Hindlimb muscle (tissue), 1 donor: ENCODE results near the gene FSD1. TPM values are rescaled to one million over a fixed set of nuclear protein-coding genes. Genes with fewer than 3 reads are reported as not detected.
"Not testable (repeated sequence)": the region's sequence is repeated elsewhere in the genome, so short reads cannot be mapped to it uniquely, and the experiment has no call there.

Experiments
- DNase-seq: peaks from one replicate; pipeline ENCODE4 v3.0.0-alpha.2; 2013
- polyA plus RNA-seq: library from polyadenylated mRNA; unstranded; fragments of 120-200 nt; gene quantifications from one replicate; pipeline ENCODE4 v1.2.1, GENCODE V29; 2013; ENCODE audit not compliant: insufficient read length

The FSD1 gene
- polyA plus RNA-seq, 1 donor = 1.2 TPM

DNA sequence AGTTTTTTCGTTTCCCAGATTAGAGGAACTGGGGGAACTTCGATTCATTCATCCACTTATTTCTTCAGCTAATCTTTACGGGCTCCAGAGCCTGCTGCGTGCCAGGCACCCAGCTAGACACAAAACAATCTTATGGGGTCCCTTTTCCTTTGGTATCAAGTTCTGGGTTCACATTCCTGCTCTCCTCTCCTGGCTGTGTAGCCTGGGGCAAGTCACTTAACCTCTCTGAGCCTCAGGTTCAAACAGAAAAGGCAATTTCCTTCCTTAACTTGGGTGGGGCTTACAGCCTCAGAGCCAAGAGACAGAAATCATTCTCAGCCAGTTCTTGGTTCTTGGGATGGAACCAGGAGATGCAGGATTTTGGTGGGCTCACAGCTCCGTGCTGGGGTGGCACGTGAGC, 19.4 kb upstream of the FSD1 start:
- no peak for DNase-seq

DNA sequence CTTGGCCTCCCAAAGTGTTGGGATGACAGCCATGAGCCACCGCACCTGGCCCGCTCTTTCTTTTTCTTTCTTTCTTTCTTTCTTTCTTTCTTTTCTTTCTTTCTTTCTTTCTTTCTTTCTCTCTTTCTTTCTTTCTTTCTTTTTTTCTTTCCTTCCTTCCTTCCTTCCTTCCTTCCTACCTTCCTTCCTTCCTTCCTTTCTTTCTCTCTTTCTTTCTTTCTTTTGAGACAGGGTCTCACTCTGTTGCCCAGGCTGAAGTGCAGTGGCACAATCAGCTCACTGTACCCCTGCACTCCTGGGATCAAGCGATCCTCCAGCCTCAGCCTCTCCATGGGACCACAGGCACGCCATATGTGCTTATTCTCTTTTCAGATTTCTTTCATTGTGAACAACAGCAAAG, 18.3 kb upstream of the FSD1 start:
- not testable (repeated sequence) for DNase-seq

DNA sequence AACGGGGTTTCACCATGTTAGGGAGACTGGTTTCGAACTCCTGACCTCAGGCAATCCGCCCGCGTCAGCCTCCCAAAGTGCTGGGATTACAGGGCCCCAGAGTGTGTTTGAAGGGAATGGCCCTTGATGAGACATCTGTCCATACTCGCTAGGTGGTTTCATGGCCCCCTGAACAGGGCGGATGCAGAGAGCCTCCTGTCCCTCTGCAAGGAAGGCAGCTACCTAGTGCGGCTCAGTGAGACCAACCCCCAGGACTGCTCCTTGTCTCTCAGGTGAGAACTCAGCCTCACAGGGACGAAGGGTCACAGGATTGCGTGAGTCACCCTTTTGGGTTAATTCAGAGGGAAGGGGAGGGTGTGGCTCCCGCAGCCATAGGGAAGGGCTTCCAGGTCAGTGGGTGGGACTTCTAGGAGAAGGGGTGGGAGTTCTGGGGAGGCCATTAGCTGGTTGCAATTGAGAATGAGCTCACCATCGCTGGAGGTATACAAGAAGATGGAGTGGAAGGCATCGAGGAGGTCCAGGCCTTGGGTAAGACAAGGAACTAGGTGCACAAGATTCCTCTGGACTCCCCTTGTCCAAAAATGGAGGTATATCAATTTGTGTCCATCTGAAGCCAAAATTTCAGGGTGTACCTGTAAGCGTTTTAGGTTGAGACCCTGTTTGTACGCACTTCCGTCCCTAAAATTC, 16.2 kb upstream of the FSD1 start:
- DNase-seq = no peak

DNA sequence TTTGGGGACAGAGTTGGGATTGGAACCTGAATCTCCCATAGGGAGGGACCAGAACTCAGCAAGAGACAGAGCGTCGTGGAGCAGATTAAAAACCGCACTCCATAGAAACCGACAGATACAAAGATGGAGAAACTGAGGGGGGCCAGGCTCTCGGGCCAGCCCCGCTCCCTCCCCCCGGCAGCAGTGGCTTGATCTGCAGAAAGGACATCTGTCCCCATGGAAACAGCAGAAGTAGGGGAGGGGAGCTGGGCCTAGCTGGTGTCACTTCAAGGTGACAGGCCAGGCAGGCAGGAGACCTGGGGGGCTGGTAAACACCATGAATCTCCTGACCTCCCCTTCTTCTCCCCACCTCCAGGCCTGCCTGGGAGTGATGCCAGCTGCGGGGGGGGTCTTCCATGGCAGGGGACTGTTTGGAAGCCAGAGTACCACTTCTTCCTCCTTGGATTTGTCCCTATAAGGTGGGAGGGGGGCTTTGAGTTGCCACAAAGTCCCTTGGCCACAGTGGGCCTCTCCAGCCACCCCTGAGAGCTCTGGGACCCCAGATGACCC, 13.1 kb upstream of the FSD1 start:
- DNase-seq = no peak

DNA sequence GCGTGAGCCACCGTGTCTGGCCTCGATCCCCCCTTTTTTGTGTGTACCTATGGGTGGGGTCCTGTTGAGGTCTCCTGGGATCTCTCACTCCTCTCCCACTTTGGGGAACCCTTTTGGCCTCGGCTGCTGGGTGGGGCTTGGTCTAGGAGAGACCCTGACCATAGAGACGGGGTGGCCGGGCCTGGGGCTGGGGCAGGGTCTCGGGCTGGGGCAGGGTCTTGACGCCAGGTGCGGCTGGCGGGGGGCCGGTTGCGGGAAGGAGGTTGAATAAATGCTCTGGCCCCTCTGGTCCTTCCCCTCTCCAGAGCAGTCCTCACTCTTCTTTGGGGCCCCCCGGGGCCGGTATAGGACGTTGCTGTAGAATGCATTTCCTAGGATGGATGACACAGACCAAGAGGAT, 11.9 kb upstream of the FSD1 start:
- DNase-seq = no peak

DNA sequence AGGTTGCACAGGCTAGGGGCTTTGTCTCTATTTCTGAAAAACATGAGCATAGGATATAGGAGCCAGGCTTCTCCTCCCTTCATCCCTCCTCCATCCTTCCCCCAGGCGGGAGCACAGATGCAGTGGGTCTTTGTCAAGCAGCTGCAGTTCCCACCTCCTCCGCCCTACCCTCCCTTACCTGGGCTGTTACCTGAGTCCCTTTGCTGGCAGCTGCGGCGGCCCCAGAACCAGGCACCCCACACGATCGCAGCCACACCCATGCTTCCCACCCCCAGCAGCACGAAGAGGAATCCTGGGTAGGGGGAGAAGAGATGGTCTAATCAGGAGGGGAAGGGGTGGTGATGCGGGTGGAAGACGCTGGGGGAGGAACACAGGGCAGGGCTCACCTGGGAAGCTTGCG, 10.0 kb upstream of the FSD1 start:
- DNase-seq = no peak

DNA sequence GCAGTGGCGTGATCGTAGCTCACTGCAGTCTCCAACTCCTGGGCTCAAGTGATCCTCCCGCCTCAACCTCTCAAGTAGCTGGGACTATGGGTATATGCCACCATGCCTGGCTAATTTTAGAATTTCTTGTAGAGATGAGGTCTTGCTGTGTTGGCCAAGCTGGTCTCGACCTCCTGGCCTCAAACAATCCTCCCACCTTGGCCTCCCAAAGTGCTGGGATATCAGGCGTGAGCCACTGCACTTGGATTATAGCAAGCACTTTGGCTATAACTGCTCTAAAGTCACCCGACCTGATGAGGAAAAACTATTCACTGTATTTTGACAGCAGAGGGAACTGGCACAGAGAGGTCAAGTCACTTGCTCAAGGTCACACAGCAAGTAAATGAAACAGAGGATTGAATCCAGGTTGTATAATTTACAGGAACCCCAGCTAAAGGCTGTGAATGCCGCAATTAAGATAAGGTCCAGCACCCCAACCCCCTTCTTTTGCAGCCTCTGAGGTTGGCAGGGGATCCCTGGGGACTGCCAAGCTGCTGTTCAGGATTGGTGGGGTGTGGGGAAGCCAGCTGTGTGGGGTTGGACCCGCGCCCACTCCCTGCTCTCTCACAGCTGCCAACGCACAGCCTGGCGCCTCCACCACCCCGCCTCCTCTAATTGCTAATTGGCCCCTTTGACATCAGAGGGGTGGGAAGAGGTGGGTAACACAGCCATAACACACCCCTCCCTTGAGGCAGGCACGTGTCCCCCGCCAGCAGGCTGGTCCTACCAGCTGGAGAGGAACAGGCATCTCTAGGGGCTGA, 8.2 kb upstream of the FSD1 start:
- DNase-seq = peak; percentile 39

DNA sequence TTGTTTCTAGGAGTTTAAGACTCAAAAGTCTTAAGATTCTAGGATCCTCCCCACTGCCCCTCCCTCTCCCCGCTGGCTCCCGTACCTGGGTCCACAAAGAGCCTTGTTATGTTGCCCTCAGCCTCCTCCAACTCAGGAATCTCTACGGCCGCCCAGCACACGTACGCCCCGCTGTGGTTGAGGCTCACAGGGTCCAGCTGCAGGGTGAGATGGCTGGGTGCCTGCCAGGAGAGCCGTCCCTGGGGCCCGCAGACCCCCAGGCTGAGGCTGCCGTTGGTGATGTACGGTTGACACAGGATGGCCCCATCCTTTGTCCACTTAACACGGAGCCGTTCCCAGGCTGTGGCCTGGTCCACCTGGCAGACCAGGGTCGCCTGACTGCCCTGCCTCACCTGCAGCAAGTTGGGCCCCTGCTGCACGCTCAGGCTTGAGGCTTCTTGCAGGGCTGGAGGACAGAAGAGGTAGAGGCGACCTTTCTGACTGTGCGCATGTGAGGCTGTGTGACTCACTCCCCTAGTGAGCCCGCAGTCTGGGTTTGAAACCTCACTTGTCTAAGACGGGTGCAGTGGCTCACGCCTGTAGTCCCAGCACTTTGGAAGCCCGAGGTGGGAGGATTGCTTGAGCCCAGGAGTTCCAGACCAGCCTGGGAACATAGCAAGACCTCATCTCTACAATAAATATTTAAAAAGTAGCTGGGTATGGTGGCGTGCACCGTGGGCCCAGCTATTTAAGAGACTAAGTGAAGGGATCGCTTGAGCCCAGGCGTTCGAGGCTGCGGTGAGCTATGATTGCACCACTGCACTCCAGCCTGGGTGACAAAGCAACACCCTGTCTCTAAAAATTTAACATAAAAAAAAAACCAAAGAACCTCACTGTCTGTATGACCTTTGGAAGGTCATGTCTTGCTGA, 6.2 kb upstream of the FSD1 start:
- DNase-seq = no peak

DNA sequence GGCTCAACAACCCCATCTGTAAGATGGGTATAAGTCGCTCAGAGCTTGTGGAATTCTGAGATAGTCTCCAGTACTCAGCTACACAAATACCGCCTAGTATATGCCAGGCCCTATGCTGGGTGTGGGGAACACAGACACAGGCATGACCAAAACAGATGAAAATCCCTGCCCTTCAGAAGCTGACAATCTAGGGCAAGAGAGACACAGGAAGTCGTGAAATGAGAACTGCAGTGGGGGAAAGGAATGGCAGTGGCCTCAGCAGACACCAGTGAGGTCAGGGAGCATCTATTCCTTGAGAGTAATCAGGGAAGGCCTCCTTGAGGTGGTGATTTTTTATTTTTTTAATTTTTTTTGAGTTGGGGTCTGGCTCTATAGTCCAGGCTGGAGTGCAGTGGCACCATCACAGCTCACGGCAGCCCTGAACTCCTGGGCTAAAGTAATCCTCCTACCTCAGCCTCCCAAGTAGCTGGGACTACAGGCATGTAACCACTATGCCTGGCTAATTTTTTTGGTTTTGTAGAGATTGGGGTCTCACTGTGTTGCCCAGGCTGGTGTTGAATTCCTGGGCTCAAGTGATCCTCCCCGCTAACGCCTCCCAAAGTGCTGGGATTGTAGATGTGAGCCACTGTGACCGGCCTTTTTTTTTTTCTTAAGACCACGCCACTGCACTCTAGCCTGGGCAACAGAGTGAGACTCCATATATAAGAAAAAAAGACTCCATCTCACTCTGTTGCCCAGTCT, 5.4 kb upstream of the FSD1 start:
- DNase-seq = no peak

DNA sequence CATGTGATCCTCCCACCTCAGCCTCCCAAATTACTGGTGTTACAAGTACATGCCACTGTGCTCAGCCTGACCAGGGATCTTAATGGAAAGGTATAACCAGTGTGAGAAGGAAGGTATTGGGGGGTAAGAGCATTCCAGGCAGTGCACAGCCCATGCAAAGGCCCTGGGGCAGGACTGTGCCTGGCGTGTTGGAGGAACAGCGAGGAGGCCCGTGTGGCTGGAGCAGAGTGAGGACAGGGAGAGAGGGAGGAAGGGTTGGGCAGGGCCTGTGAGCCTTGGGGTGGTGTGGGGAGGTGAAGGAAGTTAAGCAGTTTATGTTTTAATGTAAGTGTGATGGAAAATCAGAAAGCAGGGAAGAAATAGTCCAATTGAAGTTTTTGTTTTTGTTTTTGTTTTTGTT, 3.8 kb upstream of the FSD1 start:
- no peak for DNase-seq

DNA sequence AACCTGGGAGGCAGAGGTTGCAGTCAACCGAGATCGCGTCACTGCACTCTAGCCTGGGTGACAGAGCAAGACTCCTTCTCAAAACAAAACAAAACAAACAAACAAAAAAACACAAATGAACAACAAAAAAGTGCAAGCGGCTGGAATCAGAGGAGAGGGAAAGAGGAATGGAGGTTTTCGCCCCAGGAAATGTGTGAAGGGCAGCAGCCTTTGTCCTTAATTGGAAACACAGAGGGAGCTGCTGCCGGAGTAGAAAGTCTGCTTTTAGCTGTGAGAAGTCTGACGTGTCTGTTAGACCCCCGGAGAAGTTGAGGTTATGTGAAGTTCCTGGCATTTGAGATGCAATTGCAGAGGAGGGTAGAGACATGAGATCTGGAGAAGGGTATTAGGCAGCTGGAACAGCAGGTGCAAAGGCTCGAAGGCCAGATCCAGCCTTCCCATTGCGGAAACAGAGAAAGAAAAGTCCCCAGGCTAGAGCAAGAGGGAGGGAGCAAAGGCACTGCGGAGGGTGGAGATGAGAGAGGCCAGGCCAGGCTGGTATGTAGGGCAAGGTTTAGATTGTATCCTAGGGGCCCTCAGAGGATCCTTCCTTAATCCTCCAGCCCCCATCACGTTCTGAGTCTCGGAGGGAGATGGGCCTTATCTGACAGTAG, 2.7 kb upstream of the FSD1 start:
- no peak for DNase-seq

DNA sequence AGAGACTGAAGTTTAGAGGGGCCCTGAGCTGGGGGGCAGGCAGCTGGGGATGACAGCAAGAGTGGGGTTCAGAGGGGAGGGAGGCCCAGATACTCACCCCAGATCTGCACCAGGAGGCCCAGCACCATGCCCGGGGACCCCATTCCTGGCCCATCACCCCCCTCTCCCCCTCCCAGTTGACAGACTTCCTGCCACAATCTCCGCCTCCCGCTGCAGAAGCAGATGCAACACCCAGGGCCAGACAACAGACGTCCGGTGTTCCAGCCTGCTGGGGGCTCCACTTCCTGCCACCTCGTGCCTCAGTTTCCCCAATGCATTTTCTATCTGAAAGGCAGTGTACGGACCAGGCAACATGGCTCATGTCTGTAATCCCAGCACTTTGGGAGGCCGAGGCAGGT, 2.2 kb upstream of the FSD1 start, which contains the start of gene TMIGD2:
Gene TMIGD2, minus strand, starts transcription at position 147 of the 398 bp plus-strand sequence. Its CDS starts 4 bp downstream, at position 143.
- DNase-seq = no peak

DNA sequence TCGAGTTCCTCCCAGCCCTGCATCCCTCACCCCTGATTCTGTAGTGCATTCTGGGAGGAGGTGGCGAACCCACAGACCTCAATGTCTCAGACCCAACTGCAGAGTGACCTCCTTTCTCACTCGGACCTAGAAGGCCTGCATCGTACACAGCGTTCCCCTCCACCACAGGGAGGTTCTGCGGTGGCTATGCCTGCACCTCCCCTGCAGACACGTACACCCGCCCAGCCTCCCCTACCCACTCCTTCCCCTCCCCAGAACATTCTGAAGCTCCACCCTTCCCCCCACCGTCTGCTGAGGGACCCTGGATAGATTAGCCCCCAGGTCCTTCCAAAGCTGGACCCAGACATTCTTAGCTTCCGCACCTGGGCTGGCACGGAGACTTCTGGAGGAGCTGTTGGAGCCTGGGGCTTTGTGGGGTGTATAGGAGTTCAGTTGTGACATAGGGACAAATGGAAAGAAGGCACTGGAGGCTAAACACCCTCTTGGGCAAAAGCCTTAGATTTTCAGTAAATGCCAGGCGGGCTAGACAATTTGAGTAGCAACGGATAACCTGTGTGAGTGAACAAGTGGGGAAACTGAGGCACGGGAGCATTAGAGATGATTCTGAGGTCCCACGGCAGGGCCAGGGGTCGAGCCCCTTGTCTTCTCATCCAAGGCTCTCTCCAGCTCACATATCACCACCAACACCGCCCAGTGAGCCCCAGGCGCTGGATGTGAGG, 420 bp upstream of the FSD1 start:
- no peak for DNase-seq

DNA sequence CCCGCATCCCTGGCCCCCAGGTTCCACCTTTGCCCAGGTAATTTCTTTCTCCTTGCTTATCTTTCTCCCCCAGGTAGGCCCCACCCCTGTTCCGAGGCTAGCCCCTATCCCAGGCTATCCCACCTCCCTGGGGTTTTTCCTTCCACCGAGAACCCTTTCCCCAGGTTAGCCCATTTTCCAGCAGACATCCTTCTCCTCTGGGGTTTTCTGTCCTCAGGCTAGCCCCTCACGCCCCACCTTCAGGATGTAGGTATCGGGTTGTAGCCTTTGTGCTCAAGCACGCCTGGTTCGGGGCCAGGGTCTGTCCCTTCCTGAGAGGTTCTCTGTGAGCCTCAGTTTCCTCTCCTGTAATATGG, 837 bp downstream of the FSD1 start:
- no peak for DNase-seq

DNA sequence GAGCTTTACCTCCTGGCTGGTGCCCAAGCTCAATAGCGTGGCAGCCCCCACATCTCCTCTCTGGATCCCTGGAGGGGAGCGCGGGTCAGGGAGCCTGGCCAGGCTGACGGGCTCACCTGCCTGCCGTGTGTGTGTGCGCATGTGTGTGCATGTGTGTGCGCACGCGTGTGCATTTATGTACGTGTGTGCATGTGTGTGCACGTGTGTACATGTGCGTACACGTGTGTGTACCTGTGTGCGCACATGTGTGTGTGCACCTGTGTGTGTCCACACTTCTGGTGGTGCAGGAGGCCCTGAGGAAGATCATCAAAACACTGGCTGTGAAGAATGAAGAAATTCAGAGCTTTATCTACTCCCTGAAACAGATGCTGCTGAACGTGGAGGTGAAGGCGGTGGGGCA, 1.3 kb downstream of the FSD1 start:
- DNase-seq = no peak

DNA sequence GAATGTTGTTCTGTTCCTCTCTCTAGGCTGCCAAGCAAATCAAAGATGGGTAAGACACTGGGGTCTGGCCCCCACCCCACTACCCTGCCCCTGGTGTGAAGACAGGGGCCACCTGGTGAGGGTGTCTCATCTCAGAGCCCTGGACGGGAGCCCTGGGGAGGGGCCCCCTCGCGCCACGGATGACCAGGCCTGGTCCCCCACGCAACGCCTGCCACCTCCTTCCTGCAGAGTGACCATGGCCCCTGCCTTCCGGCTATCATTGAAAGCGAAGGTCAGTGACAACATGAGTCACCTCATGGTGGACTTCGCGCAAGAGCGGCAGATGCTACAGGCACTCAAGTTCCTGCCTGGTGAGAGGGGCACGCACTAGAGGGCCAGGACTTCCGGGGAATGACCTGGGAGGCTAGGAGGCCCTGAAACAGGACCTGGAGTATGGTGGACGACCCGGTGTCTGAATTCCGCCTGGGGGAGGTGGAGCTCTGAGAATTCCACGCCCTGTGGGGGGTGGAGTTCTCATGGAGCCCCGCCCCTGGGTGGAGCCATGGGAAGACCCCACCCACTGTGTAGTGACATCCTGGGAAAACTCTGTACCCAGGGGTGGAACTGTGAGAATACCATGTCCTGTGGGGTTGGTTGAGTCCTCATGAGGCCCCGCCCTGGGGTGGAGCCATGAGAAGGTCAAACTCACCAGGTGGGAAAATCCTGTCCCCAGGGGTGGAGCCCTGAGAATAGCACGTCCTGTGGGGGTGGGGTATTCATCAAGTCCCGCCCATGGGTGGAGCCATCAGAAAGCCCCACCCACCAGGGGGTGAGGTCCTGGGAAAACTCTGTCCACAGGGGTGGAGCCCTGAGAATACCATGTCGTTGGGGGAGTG, 6.1 kb downstream of the FSD1 start:
- DNase-seq = no peak

DNA sequence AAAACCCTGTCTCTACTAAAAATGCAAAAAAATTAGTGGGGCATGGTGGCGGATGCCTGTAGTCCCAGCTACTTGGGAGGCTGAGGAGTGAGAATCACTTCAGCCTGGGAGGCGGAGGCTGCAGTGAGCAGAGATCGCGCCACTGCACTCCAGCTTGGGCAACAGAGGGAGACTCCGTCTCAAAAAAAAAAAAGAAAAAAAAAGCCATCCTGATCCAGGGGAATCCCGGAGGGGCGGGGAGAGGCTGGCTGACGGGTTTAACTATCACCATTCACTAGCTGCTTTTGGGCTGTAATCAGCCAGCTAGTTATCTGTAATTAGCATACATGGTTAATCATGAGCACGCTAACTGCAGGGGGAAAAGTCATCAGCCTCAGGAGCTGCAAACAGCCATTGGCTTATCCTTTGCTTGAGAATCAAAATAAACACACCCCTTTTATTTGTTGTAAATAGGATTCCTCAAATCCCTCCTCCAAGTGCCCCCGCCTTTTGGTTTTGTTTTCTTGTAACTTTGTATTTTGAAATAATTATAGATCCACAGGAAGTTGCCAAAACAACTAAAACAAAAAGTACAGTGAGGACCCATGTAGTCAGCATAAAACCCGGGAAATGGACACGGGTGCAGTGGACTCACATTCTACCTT, 9.6 kb downstream of the FSD1 start:
- no peak for DNase-seq

DNA sequence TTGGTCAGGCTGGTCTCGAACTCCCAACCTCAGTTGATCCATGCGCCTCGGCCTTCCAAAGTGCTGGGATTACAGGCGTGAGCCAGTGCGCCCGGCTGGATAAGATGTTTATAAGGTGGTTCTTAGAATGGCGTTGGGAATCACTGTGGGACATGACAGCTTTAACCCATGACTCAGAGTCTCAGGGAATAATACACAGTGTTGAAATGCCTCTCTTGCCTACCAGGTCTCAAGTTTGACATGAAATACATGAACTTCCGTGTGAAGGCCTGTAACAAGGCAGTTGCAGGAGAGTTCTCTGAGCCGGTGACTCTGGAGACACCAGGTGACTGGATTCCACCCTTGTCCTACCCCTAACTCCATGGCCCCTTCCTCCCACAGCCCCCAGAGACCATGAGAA, 12.6 kb downstream of the FSD1 start:
- no peak for DNase-seq

DNA sequence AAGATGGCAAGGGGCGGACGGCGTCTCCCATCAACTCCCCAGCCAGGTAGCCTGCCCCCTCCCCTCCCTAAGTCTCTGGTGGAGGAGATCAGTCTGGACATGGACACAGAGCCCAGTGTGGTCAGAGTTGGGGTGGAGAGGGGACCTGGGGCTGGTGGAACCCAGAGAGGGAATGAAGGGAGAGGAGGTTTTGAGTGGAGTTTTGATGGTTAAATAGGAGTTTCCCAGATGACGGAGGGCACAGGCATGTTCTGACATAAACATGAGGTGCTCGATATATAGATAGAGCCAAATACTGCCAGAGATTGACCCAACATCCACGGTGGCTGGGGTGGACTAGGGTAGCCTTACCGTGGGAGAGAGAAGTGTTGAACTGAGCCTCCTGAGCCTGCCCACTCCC, 14.1 kb downstream of the FSD1 start:
- no peak for DNase-seq
